HG02571 (cell line): ENCODE data around the gene BEND5.

ENCODE experiments used
- ATAC-seq: cut with Tn5 transposase; IDR thresholded peaks from one replicate; pipeline ENCODE4 v1.9.1; 2021; ENCODE audit warnings: mild to moderate bottlenecking, moderate library complexity; ENCODE audit not compliant: unreplicated experiment

BEND5 gene

DNA sequence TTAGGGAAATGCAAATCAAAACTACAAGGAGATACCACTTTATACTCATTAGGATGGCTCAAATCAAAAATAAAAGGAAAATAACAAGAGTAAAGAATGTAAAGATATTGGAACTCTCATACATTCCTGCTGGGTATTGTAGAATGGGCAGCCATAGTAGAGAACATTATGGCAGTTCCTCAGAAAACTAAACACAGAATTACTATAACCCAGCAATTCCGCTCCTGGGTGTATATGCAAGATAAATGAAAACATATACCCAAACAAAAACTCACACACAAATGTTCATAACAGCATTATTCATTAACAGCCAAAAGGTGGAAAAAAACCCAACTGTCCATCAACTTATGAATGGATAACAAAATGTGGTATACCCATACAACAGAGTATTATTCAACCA is 11.4 kb downstream of the BEND5 start:
- ATAC-seq: no peak

GRCh38 chr1:48761986-48762385 is 14.7 kb downstream of the BEND5 start:
- no peak for ATAC-seq

DNA sequence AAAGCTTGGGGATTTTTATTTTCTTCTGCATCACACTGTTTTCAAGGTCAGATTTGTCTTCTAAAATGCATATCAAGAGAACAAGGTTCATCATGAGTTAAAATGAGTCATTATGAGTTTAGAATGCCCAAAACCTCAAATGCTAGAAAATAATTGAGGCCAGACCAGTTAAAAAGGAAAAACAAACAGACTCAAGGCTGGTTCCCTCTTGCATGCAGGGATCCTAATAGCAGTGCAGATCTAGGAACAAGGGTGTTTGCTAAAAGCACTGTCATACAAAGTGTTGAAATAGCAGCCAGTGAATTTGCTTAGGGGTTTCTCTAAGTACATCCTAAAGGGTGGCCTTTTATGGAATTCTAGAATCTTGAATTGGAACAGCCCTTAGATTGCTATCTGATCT is 15.3 kb downstream of the BEND5 start:
- no peak for ATAC-seq

DNA sequence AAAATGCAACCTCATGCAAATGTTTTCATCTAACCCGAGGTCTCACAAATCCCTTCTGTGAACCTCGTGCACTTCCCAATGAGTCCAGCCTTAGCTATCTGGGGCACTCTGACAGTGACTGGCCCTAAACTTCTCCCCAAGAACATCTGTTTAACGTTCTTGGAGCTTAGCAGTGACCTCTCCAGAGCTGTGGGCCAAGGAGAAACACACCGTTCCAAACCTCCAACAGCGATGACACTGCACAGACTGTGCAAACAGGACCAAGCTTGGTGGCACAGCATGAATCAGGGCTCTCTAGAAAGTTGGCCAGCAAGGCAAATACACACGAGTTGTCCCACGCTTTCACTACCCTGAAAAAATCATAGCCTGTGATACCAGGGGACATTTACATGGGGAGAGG is 15.8 kb downstream of the BEND5 start:
- ATAC-seq: no peak

GRCh38 chr1:48758976-48759375 is 17.7 kb downstream of the BEND5 start:
- ATAC-seq: no peak

- no peak for ATAC-seq
Measured at GRCh38 chr1:48757363-48757762, 19.3 kb downstream of the BEND5 start.

GRCh38 chr1:48756683-48757316 is 19.9 kb downstream of the BEND5 start:
- ATAC-seq: no peak

DNA sequence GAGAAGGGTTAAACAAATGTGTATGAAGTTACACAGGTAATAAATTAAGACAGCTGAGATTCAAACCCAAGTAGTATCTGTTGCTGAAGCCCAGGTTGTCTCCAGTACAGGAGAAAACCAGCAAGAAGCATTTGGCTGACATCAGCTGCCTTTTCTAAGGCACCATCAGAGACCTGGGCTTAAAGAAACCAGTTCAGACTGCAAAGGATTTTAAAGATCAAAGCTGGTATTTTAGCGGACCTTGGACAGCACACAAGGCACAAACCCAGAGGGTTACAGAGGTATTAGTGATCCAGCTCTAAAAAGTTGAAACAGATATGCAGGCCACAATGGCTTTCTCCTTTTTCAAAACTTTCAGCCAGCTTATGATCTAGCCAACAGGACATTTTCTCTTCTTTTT is 23.4 kb downstream of the BEND5 start:
- no peak for ATAC-seq

DNA sequence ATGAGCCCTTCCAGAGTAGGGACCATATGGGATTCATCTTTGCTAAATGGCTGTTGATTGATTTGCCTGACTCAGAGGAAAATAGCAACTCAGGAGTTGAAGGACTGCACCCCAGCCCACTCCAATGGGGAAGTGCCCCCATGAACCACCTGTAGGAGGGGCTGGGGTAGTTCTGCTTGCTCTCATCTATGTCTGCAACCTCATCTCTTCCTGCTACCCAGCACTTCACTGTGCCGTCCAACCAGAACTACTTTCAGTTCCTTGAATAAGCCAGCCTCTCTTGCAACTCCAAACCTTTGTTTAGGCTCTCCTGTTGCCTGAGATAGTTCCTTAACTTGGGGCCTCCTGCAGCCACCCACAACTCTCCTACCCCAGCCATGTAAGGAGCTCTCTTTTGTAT is 26.6 kb downstream of the BEND5 start:
- no peak for ATAC-seq

DNA sequence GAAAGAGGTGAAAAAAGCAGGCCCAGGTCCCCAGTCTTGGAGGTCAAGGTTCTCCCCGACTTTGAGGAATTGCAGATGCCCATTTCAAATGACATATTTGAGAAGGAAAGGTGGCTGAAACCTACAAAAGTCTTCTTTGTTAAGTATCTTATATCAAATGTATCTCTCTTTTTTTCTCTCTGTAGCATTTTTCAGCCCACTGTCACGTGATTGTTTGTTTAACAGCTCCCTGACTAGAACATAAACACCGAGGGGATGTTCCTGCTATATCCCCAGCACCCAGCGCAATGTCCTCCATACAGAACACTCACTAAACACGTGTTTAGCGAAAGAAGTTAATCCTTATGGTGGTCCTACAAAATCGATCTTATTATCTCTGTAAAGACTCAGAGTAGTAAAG is 27.6 kb downstream of the BEND5 start:
- ATAC-seq: no peak

DNA sequence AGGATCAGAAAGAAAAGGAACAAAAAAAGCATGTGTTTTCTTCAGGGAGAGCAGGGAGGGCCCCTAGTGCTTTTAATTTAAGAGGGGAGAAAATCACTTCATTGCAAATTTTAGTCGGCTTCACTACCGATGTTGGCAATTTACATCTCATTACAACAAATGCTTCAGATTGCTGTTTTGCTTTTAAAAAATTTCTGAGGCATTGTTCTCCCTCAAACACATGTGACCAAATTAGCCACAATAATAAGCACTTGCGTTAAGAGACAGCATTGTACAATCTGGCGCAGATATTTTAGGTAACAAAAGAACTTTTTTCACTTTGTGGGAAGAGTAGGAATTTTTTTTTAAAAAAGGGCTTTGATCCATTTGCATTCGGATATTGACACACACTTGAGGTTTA is 29.8 kb downstream of the BEND5 start:
- ATAC-seq: no peak

DNA sequence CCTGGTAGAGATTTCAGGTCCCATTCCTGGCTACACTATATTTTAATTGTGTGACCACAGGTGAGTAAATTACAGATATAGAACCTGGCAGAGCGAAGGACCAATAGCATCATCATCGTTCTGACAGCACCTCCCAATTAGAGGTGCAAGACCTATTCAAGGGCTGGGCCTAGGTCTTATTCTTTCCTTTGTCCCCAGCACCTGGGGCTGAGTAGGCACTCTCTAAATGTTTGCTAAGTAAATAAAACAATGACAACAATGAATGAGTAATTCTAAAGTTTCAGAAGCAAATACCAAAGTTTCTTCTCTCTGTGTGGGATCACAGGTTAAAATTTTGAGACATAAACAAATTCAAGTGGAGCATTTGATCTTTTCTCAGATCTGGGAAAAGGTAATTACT is 32.7 kb downstream of the BEND5 start:
- no peak for ATAC-seq

- no peak for ATAC-seq
Measured at GRCh38 chr1:48743480-48743879, 33.2 kb downstream of the BEND5 start.

- no peak for ATAC-seq
Measured at GRCh38 chr1:48741380-48741779, 35.3 kb downstream of the BEND5 start.

DNA sequence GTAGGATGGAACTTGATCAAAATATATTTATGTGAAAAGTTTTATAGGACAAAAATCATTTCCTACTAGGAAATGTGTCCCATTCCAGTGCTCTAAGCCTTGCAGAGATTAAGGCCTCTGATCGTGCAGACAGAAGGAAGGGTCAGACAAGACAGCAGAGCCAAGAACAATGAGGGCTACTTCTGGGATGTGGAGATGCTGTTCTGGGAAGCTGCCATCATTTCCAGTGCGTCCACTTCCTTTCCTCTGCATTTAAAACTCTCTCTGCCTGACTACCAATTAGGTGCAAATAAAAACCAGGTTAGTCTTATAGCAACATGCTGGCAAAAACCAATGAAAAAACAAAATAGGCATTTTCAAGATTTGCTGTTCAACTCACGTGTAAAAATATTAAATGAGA is 36.1 kb downstream of the BEND5 start:
- ATAC-seq: no peak

GRCh38 chr1:48739091-48739490 is 37.6 kb downstream of the BEND5 start:
- ATAC-seq: no peak

GRCh38 chr1:48738356-48738755 is 38.3 kb downstream of the BEND5 start:
- ATAC-seq: no peak

- no peak for ATAC-seq
Measured at GRCh38 chr1:48735796-48736195, 40.9 kb downstream of the BEND5 start.

- ATAC-seq: no peak
Measured at GRCh38 chr1:48730164-48730910, 46.4 kb downstream of the BEND5 start.

- no peak for ATAC-seq
Measured at GRCh38 chr1:48728584-48728983, 48.1 kb downstream of the BEND5 start.

DNA sequence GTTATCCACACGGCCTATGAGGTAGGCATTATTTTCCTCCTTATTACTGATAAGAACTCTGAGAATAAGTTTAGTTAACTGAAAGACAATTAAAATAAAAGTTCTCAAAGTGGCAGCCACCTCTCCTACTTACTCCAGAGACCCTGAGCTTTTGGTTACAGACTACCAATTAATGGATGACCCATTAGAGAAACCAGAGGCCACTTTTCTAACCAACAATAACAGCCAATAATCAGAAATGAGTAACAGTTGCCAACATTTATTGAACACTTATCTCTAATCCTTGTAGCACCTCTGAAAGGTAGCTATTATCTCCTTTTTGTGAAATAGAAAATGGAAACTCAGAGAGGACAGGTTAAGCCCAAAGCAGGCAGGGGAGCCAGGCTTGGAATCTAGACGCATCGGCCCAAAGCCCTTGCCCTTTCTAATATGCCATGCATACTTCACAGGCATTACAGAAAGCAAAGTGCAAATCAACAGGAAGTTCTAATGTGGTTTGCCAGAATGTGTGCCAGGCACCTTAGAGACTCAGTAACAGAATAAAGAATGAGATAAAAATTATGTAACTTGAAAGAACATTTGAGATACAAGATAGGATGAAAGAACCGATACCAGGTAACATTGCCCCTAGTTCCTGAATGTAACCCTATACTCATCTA is 50.0 kb downstream of the BEND5 start:
- no peak for ATAC-seq

DNA sequence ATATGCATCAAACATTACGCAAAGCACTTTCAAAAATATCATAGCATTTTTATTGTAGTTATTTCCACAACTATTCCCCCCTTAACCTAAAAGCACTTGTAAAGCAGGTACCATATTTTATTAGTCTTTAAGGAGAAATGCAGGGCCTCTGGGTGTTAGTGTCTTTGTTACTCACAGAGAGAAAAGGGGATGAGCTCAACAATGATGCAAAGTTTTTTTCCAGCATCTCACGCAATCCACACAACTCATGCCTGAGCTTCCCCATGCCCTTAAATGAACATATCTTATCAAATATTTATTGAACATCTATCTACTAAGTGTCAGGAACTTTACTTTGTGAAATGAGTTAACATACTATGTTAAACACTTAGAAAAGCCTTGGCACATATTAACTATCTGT is 50.6 kb downstream of the BEND5 start:
- ATAC-seq: no peak
